Measurements from ENCODE around the gene EFHD2.
"Not testable (repeated sequence)": the region's sequence is repeated elsewhere in the genome, so short reads cannot be mapped to it uniquely, and the experiment has no call there.

The EFHD2 gene

GRCh38 chr1:15382601-15383518, 26.8 kb upstream of the EFHD2 start:
- no peak overlapping the region for H3K4me3 Mint-ChIP-seq
- ATAC-seq (no peak), DNase-seq (no peak)
- peaks cover 72% of the 10 kb centered on the region for H3K27me3 Mint-ChIP-seq
- H3K27ac Mint-ChIP-seq = no peak overlapping the region
- peaks cover 32% of the 10 kb centered on the region for H3K4me1 Mint-ChIP-seq
- H3K9me3 Mint-ChIP-seq = no peaks in the 10 kb centered on the region

DNA sequence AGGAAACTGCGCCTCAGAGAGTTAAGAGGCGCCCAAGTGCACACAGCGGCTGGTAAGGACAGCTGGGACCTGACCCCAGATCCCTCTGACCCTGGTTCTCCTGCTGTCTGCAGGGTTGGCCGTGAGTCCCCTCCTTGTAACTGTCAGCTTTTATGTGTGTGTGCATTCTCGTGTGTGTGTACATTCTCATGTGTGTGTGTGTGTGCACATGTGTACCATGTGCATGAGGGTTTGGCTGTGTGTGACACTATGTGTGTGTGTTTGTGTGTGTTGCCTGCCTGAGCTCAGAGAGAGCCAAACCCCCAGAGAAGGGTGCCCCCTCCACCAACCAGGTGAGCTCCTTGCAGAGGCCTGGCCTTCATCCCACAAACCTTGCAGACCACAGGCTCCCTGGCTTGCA, 25.9 kb upstream of the EFHD2 start:
- H3K27me3 Mint-ChIP-seq = peaks cover 66% of the 10 kb centered on the region
- no peak for ATAC-seq
- no peaks in the 10 kb centered on the region for H3K9me3 Mint-ChIP-seq
- no peak for DNase-seq
- no peak overlapping the region for H3K4me3 Mint-ChIP-seq
- H3K4me1 Mint-ChIP-seq = peaks cover 32% of the 10 kb centered on the region
- H3K27ac Mint-ChIP-seq = no peak overlapping the region

DNA sequence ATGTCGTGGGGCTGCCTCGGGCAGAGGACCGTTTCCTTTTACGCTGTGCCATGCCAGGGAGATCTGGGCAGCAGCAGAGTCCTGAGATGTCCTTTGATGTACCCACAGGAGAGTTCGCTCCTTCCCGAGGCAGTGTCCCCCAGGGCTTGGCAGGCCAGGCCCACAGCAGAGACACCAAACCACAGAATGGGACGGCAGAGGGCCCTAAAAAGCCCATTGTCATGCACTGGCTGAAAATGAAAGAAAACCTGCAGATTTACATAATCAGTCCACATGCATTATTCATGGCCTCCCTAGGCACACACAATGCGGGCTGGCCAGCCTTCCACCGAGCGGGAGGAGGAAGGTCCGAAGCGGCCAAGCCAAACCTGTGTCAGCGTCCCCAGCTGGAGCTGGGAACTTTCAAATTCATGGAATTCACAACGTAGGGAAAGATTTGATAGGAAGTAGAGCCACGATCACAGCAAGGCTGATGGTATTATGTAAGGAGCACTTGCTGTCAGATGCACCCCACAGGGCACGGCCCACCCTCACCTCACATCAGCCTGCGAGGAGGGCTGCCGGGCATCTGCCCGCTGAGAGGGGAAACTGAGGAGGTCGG, 25.3 kb upstream of the EFHD2 start:
- H3K9me3 Mint-ChIP-seq = no peaks in the 10 kb centered on the region
- no peak for ATAC-seq

GRCh38 chr1:15385420-15385819, 24.3 kb upstream of the EFHD2 start:
- Mint-ChIP-seq H3K27ac (no peak overlapping the region), H3K9me3 (no peaks in the 10 kb centered on the region), H3K27me3 (peaks cover 66% of the 10 kb centered on the region), H3K4me3 (no peak overlapping the region), H3K4me1 (peaks cover 32% of the 10 kb centered on the region)
- no peak for DNase-seq
- no peak for ATAC-seq

More for the DNA sequence above, 25.3 kb upstream of the EFHD2 start:
- no peak for DNase-seq
- Mint-ChIP-seq H3K4me3 (peak overlapping the region in 1 of 2 donors; percentile 54), H3K4me1 (peaks cover 32% of the 10 kb centered on the region), H3K27ac (no peak overlapping the region), H3K27me3 (peaks cover 66% of the 10 kb centered on the region)

DNA sequence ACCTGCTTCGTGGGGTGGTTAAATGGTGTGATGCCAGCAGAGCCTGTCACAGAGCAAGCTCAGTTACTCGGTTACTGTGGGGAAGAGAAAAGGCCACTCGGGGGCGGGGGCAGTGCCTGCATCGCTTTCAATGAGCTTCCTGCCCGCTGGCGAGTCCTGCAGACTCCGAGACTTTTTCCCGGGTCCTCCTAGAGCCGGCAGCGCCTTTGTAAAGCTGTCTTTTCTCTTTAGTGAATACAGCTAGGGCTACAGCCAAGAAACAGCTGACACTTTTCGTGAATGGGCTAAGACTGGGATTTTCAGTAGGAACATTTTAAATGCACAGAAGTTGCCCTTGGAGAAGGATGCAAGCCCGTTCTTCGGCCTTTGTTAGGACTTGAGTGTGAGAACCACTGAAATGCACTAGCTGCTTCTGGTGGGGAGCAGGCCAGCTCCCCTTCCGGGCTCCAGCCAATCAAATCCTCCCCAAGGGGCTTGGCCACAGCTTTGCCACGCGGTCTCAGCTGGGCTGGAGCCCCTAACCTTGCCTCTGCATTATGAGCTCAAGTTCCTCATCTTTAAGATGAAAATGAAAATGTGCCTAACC, 23.4 kb upstream of the EFHD2 start:
- Mint-ChIP-seq H3K4me3 (no peak overlapping the region), H3K4me1 (peaks cover 32% of the 10 kb centered on the region)
- peak; percentile 42 for ATAC-seq

DNA sequence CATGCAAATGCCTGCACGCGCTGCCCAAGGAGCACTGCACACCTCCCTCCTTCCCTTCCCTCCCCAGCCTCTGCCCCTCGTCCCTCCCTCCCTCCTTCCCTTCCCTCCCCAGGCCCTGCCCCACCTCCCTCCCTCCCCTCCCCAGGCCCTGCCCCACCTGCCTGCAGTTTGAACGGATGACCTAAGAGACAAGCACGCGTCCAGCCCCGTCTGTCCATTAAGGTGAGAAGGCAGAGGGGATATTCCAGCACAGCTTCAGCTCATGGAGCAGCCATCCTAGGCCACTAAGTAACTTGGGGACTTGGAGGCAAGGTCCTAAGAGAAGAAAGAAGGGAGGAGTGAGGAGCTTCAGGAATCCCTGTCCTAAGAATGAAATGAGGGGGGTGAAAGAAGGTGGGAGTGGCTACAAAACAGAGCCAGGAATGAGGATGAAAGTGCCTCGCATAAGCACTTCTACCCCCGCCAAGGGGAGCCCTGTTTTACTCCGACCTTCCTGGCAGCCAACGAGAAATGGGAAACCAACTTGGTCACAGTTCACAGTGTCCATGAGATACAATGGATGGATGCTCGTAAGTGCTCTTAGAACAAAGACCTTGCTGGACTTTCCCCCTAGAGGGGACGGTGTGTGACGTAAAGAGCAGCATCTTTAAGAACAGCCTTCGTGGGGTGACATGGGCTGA, 21.3 kb upstream of the EFHD2 start:
- no peaks in the 10 kb centered on the region for H3K9me3 Mint-ChIP-seq
- DNase-seq (no peak), ATAC-seq (no peak)
- peaks cover 48% of the 10 kb centered on the region for H3K27me3 Mint-ChIP-seq
- H3K4me3 Mint-ChIP-seq = no peak overlapping the region
- peaks cover 32% of the 10 kb centered on the region for H3K4me1 Mint-ChIP-seq
- H3K27ac Mint-ChIP-seq = no peak overlapping the region

More for the DNA sequence above, 23.4 kb upstream of the EFHD2 start:
- Mint-ChIP-seq H3K27ac (no peak overlapping the region), H3K9me3 (no peaks in the 10 kb centered on the region), H3K27me3 (peaks cover 66% of the 10 kb centered on the region)
- DNase-seq = peak in 1 of 2 donors; percentile 9

DNA sequence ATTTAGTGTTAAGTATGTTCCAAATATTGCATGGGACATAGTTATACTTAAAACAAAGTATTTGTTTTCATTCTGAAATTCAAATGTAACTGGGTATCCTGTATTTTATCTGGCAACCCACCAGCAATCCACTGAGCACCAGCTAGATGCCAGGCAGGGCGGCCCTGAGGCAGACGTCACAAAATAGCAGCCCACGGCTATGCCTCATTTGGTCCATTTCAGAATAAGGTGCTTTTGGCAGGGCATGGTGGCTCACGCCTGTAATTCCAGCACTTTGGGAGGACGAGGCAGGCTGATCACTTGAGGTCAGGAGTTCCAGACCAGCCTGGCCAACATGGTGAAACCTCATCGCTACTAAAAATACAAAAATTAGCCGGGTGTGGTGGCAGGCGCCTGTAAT, 19.9 kb upstream of the EFHD2 start:
- ATAC-seq, DNase-seq, H3K27ac Mint-ChIP-seq, H3K4me3 Mint-ChIP-seq, H3K9me3 Mint-ChIP-seq: not testable (repeated sequence)
- H3K4me1 Mint-ChIP-seq = peaks cover 24% of the 10 kb centered on the region
- peaks cover 33% of the 10 kb centered on the region for H3K27me3 Mint-ChIP-seq

- peaks cover 25% of the 10 kb centered on the region for H3K27me3 Mint-ChIP-seq
- no peak overlapping the region for H3K4me3 Mint-ChIP-seq
- ATAC-seq (no peak), DNase-seq (no peak)
- H3K9me3 Mint-ChIP-seq = no peaks in the 10 kb centered on the region
- H3K27ac Mint-ChIP-seq = no peak overlapping the region
- peaks cover 16% of the 10 kb centered on the region for H3K4me1 Mint-ChIP-seq
Observed at GRCh38 chr1:15390667-15391066, 19.0 kb upstream of the EFHD2 start.

- Mint-ChIP-seq H3K4me1 (peaks cover 9% of the 10 kb centered on the region), H3K9me3 (no peaks in the 10 kb centered on the region), H3K4me3 (no peak overlapping the region), H3K27ac (no peak overlapping the region), H3K27me3 (peaks cover 18% of the 10 kb centered on the region)
- DNase-seq = no peak
- no peak for ATAC-seq
Observed at GRCh38 chr1:15391366-15391765, 18.3 kb upstream of the EFHD2 start.

- DNase-seq (no peak), ATAC-seq (no peak)
- no peaks in the 10 kb centered on the region for H3K27me3 Mint-ChIP-seq
- no peak overlapping the region for H3K4me3 Mint-ChIP-seq
- H3K4me1 Mint-ChIP-seq = no peaks in the 10 kb centered on the region
- H3K27ac Mint-ChIP-seq = no peak overlapping the region
- peaks cover 0 to 5% of the 10 kb centered on the region in 2 donors for H3K9me3 Mint-ChIP-seq
Observed at GRCh38 chr1:15393475-15394257, 16.0 kb upstream of the EFHD2 start.

DNA sequence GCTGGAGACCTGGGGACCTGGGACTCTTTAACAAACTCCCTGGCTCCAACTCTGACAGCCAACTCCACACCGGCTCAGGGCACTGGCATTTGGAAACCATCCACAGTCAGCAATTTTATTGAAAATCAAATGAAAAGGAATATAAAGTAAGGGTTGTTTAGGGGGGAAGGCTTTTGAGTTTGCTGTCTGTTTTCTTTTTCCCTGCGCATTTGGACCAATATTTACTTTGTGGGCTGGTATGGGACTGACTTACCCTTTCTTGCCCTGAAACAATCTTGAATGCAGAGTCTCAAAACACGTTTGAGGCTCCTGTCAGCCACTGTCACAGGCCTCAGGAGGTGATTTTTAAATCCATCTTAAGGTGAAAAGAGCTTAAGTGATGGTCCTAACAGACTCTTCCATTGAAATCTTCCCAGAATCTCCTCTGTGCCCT, 15.4 kb upstream of the EFHD2 start:
- no peaks in the 10 kb centered on the region for H3K4me1 Mint-ChIP-seq
- DNase-seq (no peak), ATAC-seq (no peak)
- H3K4me3 Mint-ChIP-seq = no peak overlapping the region
- H3K27ac Mint-ChIP-seq = no peak overlapping the region
- peaks cover 0 to 6% of the 10 kb centered on the region in 2 donors for H3K9me3 Mint-ChIP-seq
- H3K27me3 Mint-ChIP-seq = no peaks in the 10 kb centered on the region

- no peaks in the 10 kb centered on the region for H3K4me1 Mint-ChIP-seq
- H3K4me3 Mint-ChIP-seq = no peak overlapping the region
- H3K27ac Mint-ChIP-seq = no peak overlapping the region
- H3K9me3 Mint-ChIP-seq = peaks cover 0 to 17% of the 10 kb centered on the region in 2 donors
- no peaks in the 10 kb centered on the region for H3K27me3 Mint-ChIP-seq
- DNase-seq (no peak), ATAC-seq (no peak)
Observed at GRCh38 chr1:15397236-15397635, 12.5 kb upstream of the EFHD2 start.

DNA sequence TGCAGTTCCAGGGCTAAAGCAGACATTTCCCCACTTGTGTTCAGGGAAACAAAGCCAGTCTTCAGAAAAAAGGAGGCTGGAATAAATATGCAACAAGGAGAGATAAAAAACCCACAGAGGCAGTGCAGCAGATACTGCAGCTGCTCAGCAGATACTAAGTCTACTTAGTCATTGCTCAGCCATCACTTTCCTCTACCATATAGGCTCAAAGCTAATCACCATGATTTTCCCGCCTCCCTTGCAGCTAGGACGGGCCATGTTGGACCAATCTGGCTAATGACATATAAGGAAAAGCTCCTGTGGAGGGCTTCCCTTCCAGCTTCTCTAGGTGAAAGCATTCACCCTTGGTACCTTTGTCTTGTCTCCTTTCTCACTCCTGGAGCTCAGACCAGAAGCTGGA, 10.0 kb upstream of the EFHD2 start:
- no peaks in the 10 kb centered on the region for H3K27me3 Mint-ChIP-seq
- DNase-seq = no peak
- H3K4me3 Mint-ChIP-seq = no peak overlapping the region
- H3K27ac Mint-ChIP-seq = no peak overlapping the region
- H3K4me1 Mint-ChIP-seq = no peaks in the 10 kb centered on the region
- no peak for ATAC-seq
- H3K9me3 Mint-ChIP-seq = peaks cover 0 to 17% of the 10 kb centered on the region in 2 donors

DNA sequence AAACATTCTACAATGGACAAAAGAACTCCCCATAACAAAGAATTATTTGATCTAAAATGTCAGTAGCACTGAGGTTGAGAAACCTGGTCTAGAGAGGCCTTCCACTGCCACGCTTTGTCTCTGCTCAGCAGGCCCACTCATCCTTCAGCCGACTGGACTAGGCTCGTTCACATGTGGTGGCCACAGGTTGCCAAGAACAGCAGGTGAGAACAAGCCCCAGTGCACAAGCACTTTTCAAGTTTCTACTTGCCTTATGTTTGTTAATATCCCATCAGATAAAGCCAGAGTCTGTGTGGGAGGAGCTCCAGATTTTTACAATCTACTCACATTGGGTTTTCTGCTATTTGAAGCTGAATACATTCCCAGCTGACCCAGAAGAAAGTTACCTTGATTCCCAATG, 9.1 kb upstream of the EFHD2 start:
- DNase-seq (no peak), ATAC-seq (no peak)
- Mint-ChIP-seq H3K4me1 (no peaks in the 10 kb centered on the region), H3K4me3 (no peak overlapping the region), H3K27me3 (peaks cover 7% of the 10 kb centered on the region), H3K9me3 (peaks cover 0 to 17% of the 10 kb centered on the region in 2 donors), H3K27ac (no peak overlapping the region)
